ENCODE measurements around the gene SUMO3. TPM values are rescaled to one million over a fixed set of nuclear protein-coding genes. Genes with fewer than 3 reads are reported as not detected.

The SUMO3 gene
- total and polyA plus RNA-seq, 2 donors (not counting 3 experiments of a cell fraction or from before 2014, with no cell fraction given), result 102 to 123 TPM

DNA sequence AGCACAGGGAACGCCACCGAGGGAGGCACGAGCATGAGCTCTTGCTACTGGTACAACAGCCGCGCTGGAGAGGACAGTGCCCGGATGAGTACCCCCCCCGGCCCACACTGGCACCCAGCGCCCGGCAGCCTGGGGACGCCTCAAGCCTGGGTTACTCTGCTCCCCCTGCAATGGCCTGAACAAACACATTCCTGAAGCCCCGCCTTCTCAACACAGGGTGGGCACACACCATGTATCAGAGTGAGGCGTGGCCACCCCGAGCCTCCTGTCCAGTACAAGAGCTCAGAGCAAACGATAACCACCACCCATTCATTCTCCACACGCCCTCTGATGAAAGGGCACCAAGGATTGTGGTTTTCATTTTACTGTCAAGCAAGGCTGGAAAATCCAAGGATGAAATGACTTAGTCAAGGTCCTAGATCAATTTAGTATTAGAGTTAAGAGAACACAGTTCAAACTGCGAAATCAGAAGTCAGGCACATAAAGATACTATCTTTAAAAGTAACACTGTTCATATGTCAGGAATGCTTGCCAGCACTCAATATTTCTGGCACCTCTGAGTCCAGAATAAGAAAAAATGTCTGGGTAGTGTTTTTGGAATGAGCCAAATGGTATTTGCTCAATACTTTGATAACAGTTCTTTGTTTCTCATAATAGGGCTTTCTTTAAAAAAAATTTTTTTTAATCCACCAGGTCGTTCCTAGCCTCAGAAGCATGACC, 38.3 kb downstream of the SUMO3 start:
- H3K27me3 ChIP-seq (ENCODE audit: control insufficient read depth in 2 of 2, insufficient read depth in 2 of 2, low read length in 2 of 2), result no peaks in the 10 kb centered on the region
- peaks cover 43% of the 10 kb centered on the region for H3K79me2 ChIP-seq (ENCODE audit: control insufficient read depth, insufficient read depth, low read length)
- no peaks in the 10 kb centered on the region for H3K4me1 ChIP-seq (ENCODE audit: control insufficient read depth, extremely low read depth, insufficient read depth, low read length)
- ChIA-PET POLR2A (no interaction called here), CTCF (no interaction called here)
- no peak overlapping the region for H3K9ac ChIP-seq (replicated peaks; ENCODE audit: extremely low read depth, insufficient read depth, low read length)
- DNase-seq (ENCODE audit: low read depth, low spot score), result no peak
- no peak overlapping the region for H3K27ac ChIP-seq (ENCODE audit: insufficient read depth, low read depth, low read length)
- H2AFZ ChIP-seq (ENCODE audit: low read depth, low read length), result no peak overlapping the region
- no peak overlapping the region for H3K4me3 ChIP-seq (replicated peaks in 1 of 3; ENCODE audit: insufficient read depth in 1 of 3, low read depth in 1 of 3, low read length in 3 of 3)
- no peak overlapping the region for H3K4me2 ChIP-seq (ENCODE audit: insufficient read depth, low read length)
- FAIRE-seq, result no peak
- TF ChIP-seq MYC (IDR thresholded peaks at IDR 0.05; ENCODE audit: low read depth, low read length), result no peak
- TF ChIP-seq JUN (IDR thresholded peaks at IDR 0.05; ENCODE audit: borderline replicate concordance, insufficient read depth, insufficient read length, low read depth), result no peak
- TF ChIP-seq POLR2A (IDR thresholded peaks at IDR 0.05; ENCODE audit: low read depth, low read length), result no peak
- H4K20me1 ChIP-seq (replicated peaks; ENCODE audit: control insufficient read depth, extremely low read depth, insufficient read depth, low read length), result no peaks in the 10 kb centered on the region
- intact Hi-C loops (cut with micrococcal nuclease), result no loop called here
- H3K9me1 ChIP-seq (replicated peaks; ENCODE audit: control insufficient read depth, extremely low read depth, insufficient read depth, low read length), result no peaks in the 10 kb centered on the region
- no peaks in the 10 kb centered on the region for H3K9me3 ChIP-seq (replicated peaks; ENCODE audit: control insufficient read depth, insufficient read depth, low read length)
- no TSS peak for BruUV-seq (replicated peaks)
- peaks cover 10 to 12% of the 10 kb centered on the region in 2 experiments for H3K36me3 ChIP-seq (ENCODE audit: control insufficient read depth in 2 of 2, extremely low read depth in 1 of 2, insufficient read depth in 2 of 2, low read length in 2 of 2)
- dilution Hi-C loops (cut with MboI; ENCODE audit: extremely low pct_ligation_motif_present, low sequenced_read_pairs), result no loop called here

DNA sequence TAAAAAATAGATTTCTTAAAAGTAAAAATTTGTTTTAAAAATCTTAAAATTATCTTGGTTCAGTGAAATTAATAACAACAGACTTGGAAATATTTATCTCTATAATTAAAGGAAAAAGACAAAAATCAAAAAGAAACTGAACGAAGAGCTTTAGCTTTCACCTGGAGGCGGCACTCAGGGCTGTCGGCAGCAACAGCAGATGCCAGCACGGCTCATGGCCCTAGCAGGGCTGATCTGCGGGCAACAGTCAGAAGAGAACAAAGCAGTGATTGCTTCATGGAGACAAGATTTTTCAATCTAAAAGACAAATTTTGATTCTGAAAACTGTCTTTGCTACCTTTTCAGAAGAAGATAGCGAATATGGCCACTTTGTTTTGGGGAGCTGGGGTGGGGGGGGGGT, 38.9 kb downstream of the SUMO3 start:
- no peak overlapping the region for H3K4me3 ChIP-seq (replicated peaks in 1 of 3; ENCODE audit: insufficient read depth in 1 of 3, low read depth in 1 of 3, low read length in 3 of 3)
- TF ChIP-seq POLR2A (IDR thresholded peaks at IDR 0.05; ENCODE audit: low read depth, low read length) (no peak), GATA2 (IDR thresholded peaks at IDR 0.05; ENCODE audit: insufficient read depth, insufficient read length, low read depth, low read length) (no peak), FOS (IDR thresholded peaks at IDR 0.05; ENCODE audit: borderline replicate concordance, insufficient read depth, low read length) (no peak), JUN (IDR thresholded peaks at IDR 0.05; ENCODE audit: borderline replicate concordance, insufficient read depth, insufficient read length, low read depth) (no peak), MYC (IDR thresholded peaks at IDR 0.05; ENCODE audit: low read depth, low read length) (no peak), POLR2AphosphoS5 (IDR thresholded peaks at IDR 0.05; ENCODE audit: insufficient read depth, low read depth, low read length) (no peak)
- TF ChIP-seq, protein P1, sequence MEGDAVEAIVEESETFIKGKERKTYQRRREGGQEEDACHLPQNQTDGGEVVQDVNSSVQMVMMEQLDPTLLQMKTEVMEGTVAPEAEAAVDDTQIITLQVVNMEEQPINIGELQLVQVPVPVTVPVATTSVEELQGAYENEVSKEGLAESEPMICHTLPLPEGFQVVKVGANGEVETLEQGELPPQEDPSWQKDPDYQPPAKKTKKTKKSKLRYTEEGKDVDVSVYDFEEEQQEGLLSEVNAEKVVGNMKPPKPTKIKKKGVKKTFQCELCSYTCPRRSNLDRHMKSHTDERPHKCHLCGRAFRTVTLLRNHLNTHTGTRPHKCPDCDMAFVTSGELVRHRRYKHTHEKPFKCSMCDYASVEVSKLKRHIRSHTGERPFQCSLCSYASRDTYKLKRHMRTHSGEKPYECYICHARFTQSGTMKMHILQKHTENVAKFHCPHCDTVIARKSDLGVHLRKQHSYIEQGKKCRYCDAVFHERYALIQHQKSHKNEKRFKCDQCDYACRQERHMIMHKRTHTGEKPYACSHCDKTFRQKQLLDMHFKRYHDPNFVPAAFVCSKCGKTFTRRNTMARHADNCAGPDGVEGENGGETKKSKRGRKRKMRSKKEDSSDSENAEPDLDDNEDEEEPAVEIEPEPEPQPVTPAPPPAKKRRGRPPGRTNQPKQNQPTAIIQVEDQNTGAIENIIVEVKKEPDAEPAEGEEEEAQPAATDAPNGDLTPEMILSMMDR (IDR thresholded peaks at IDR 0.05; ENCODE audit: extremely low read depth in 1 of 2, insufficient read depth in 1 of 2, low read depth in 1 of 2, low read length in 2 of 2), result no peak
- TF ChIP-seq, protein P2, sequence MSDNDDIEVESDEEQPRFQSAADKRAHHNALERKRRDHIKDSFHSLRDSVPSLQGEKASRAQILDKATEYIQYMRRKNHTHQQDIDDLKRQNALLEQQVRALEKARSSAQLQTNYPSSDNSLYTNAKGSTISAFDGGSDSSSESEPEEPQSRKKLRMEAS (IDR thresholded peaks at IDR 0.05; ENCODE audit: insufficient read depth, insufficient read length), result no peak
- peaks cover 39% of the 10 kb centered on the region for H3K79me2 ChIP-seq (ENCODE audit: control insufficient read depth, insufficient read depth, low read length)
- H3K36me3 ChIP-seq (ENCODE audit: control insufficient read depth in 2 of 2, extremely low read depth in 1 of 2, insufficient read depth in 2 of 2, low read length in 2 of 2), result peaks cover 12% of the 10 kb centered on the region in 2 experiments
- dilution Hi-C loops (cut with MboI; ENCODE audit: extremely low pct_ligation_motif_present, low sequenced_read_pairs), result no loop called here
- H2AFZ ChIP-seq (ENCODE audit: low read depth, low read length), result no peak overlapping the region
- H3K4me2 ChIP-seq (ENCODE audit: insufficient read depth, low read length), result no peak overlapping the region
- H3K4me1 ChIP-seq (ENCODE audit: control insufficient read depth, extremely low read depth, insufficient read depth, low read length), result no peaks in the 10 kb centered on the region
- no peaks in the 10 kb centered on the region for H4K20me1 ChIP-seq (replicated peaks; ENCODE audit: control insufficient read depth, extremely low read depth, insufficient read depth, low read length)
- intact Hi-C loops (cut with micrococcal nuclease), result no loop called here
- no TSS peak for BruUV-seq (replicated peaks)
- ChIA-PET CTCF (no interaction called here), POLR2A (no interaction called here)
- DNase-seq (ENCODE audit: low read depth, low spot score) (no peak), FAIRE-seq (no peak)
- no peak overlapping the region for H3K9ac ChIP-seq (replicated peaks; ENCODE audit: extremely low read depth, insufficient read depth, low read length)
- H3K27ac ChIP-seq (ENCODE audit: insufficient read depth, low read depth, low read length), result no peak overlapping the region
- H3K9me3 ChIP-seq (replicated peaks; ENCODE audit: control insufficient read depth, insufficient read depth, low read length), result no peaks in the 10 kb centered on the region
- no peaks in the 10 kb centered on the region for H3K27me3 ChIP-seq (ENCODE audit: control insufficient read depth in 2 of 2, insufficient read depth in 2 of 2, low read length in 2 of 2)
- no peaks in the 10 kb centered on the region for H3K9me1 ChIP-seq (replicated peaks; ENCODE audit: control insufficient read depth, extremely low read depth, insufficient read depth, low read length)

Measured in endothelial cell of umbilical vein (primary cell).